ENCODE measurements around the gene GTF2F2.

- no peak for TF ChIP-seq CTCF (conservative IDR thresholded peaks at IDR 0.05)
- TF ChIP-seq ZFX (IDR thresholded peaks at IDR 0.05): no peak
Observed at GRCh38 chr13:45162821-45163220, 42.5 kb downstream of the GTF2F2 start.

All from C4-2B (cell line).